NCI-H69 (cell line): ENCODE measurements around the gene KIAA1586.
A peak's percentile ranks its signal among the peaks of the same experiment; 100 is the strongest.
"Not testable (repeated sequence)": the region's sequence is repeated elsewhere in the genome, so short reads cannot be mapped to it uniquely, and the experiment has no call there.

Experiments used
- DNase-seq: peaks from one replicate; lab custom pipeline; 2025; lab: John Stamatoyannopoulos, UW

The KIAA1586 gene

DNA sequence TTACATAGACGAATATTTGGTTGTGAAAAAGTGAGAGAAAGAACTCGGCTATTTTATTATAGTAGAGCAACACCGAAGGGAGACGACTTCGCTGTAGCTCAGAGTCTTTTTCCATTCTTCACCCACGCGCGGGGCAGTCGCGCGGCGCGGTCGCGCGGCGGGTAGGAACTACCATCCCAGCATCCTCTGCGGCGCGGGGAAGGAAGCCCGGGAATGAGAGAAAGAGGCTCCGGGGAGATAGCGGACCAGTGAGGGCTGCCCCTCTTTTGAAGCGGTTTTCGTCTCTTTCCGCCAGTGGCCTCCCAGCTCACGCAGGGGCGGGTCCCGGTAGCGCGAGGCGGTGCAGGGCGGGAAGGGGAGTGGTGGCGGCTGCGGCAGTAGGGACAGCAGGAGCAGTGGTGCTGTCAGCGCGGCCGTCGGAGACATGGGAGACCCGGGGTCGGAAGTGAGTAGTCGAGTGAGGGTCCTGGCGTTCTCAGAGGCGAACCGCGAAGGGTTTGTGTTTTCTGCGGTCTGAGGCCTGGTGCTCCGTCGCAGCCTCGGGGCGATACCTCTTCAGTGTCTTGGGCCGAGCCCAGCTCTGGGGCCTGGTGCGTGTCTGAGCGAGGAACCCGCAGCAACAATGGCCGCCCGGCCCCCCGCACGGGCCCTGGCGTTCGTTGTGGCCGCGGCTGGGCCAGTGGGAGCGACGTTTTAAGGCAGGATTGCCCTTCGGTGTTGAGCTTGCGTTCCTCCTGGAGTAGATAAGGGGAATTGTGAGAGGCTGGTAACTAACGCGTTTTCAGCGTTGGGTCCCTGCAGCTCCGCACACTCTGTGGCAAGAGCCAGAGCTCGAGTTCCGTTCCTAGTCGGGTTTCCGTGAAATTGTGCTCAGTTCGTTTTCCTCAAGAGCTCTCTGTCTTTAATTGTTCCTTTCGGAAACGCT, at the start of gene KIAA1586:
Gene KIAA1586, plus strand, starts transcription at position 362 of the 925 bp plus-strand sequence. Its CDS starts 63 bp downstream, at position 425.
- DNase-seq, result peak; percentile 97

DNA sequence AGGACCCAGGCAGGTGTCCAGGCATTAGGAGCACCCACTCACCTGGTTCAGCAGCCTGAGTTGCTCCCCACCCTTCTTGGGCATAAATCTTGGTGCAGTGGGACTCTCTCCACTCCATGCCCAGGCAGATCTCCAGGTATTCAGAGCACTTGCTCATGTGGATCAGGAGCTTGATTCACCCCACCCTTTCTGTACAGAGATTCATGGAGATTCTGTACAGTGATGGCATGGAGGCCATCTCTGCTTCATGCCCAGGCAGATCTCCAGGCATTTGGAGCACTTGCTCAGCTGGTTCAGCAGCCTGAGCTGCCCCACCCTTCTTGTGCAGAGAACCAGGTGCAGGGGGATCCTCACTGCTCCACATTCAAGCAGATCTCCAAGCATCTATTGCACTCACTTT, 47.4 kb upstream of the KIAA1586 start:
- DNase-seq, result no peak

GRCh38 chr6:56999748-57000147, 46.7 kb upstream of the KIAA1586 start:
- DNase-seq, result not testable (repeated sequence)

- DNase-seq, result no peak
Measured at GRCh38 chr6:57002197-57002596, 44.3 kb upstream of the KIAA1586 start.

GRCh38 chr6:57004292-57004691, 42.2 kb upstream of the KIAA1586 start:
- DNase-seq, result no peak

GRCh38 chr6:57006101-57006500, 40.4 kb upstream of the KIAA1586 start:
- DNase-seq, result no peak

GRCh38 chr6:57008069-57008468, 38.4 kb upstream of the KIAA1586 start:
- not testable (repeated sequence) for DNase-seq

DNA sequence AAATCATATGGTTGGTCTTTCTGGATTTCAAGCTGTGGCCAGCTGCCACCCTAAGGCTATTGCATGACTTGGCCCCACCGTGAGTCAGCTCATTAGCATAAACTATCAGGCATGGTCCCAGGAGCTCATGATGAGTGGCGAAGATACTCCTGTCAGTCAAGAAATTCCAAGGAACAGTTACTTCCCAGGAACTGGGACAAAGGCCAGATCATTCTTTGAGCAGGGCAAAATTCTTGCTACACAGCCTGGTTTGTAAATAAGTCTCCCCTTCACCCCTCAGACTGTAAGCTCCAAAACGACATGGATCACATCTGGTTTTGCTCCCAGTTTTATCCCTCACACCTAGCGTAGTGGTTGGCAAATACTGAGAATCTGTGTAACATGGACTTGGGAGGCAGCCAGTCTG, 33.0 kb upstream of the KIAA1586 start:
- DNase-seq, result peak; percentile 32

GRCh38 chr6:57017069-57017468, 29.4 kb upstream of the KIAA1586 start:
- DNase-seq, result no peak

DNA sequence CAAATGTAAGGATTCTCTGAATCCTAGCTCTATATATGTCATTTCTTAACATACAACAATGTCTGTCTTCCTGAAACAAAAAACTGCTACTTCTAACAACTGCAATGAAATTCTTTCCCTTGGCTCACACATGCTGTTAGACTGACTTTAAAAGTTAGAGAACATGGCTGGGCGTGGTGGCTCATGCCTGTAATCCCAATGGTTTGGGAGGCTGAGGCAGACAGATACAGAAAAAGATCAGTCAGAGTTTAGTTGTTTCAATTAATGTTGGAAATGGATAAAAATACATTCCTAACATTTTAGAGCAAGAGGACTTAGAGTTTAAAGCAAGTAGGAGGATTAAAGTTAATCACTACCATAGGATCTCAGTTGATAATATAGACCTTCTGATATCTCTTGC, 28.7 kb upstream of the KIAA1586 start:
- no peak for DNase-seq

- DNase-seq, result no peak
Measured at GRCh38 chr6:57019434-57019833, 27.1 kb upstream of the KIAA1586 start.

GRCh38 chr6:57021086-57021720, 25.3 kb upstream of the KIAA1586 start:
- DNase-seq, result peak; percentile 71

- DNase-seq, result no peak
Measured at GRCh38 chr6:57024321-57024720, 22.2 kb upstream of the KIAA1586 start.

- DNase-seq, result no peak
Measured at GRCh38 chr6:57024775-57025174, 21.7 kb upstream of the KIAA1586 start.

DNA sequence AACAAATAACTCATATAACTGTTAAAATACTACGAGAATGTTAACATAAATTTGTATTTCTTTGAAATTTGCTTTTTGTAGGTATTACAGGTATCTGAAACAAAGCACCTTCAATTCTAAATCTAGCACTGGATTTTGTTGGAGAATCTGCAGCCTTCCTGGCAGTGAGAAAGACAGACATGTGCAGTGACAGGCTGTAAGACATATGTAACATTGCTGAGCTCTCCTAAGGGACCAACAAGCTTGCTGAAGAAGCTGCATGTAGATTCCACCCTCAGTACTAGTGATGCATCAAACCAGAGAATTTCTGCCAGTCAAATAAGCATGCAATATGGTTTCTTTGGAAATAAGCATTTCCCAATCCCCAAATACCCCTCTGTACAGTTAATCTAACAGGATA, 20.5 kb upstream of the KIAA1586 start:
- no peak for DNase-seq

- DNase-seq, result no peak
Measured at GRCh38 chr6:57027301-57027700, 19.2 kb upstream of the KIAA1586 start.

- no peak for DNase-seq
Measured at GRCh38 chr6:57029213-57029612, 17.3 kb upstream of the KIAA1586 start.

- DNase-seq, result no peak
Measured at GRCh38 chr6:57033228-57033627, 13.3 kb upstream of the KIAA1586 start.

GRCh38 chr6:57035549-57035948, 10.9 kb upstream of the KIAA1586 start:
- no peak for DNase-seq

GRCh38 chr6:57038906-57039305, 7.6 kb upstream of the KIAA1586 start:
- no peak for DNase-seq

- peak; percentile 27 for DNase-seq
Measured at GRCh38 chr6:57040011-57040410, 6.5 kb upstream of the KIAA1586 start.

DNA sequence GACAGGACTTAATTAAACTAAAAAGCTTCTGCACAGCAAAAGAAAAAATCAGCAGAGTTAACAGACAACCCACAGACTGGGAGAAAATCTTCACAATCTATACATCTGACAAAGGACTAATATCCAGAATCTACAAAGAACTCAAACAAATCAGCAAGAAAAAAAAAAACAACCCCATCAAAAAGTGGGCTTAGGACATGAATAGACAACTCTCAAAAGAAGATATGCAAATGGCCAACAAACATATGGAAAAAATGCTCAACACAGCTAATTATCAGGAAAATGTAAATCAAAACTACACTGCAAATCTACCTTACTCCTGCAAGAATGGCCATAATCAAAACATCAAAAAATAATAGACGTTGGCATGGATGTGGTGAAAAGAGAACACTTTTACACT, 2.4 kb upstream of the KIAA1586 start:
- not testable (repeated sequence) for DNase-seq

DNA sequence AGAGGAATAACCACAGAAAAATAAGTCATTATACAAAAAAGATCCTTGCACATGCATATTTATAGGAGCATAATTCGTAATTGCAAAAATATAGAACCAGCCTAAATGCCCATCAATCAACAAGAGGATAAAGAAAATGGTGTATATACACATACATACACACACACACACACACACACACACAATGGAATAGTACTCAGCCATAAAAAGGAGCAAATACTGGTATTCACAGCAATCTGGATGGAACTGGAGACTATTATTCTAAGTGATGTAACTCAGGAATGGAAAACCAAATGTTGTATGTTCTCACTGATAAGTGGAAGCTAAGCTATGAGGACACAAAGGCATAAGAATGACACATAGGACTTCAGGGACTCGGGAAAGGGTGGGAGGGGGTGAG, 1.9 kb upstream of the KIAA1586 start:
- no peak for DNase-seq
